Measurements from ENCODE around the gene GAS6.
"Not testable (repeated sequence)": the region's sequence is repeated elsewhere in the genome, so short reads cannot be mapped to it uniquely, and the experiment has no call there.

The GAS6 gene

GRCh38 chr13:113886561-113887112 lies 22.8 kb upstream of the GAS6 start:
- no peak for DNase-seq

- no peak for DNase-seq
Measured at GRCh38 chr13:113884821-113885220, 20.9 kb upstream of the GAS6 start.

GRCh38 chr13:113883921-113884804 lies 20.3 kb upstream of the GAS6 start:
- no peak for DNase-seq

GRCh38 chr13:113883314-113883811 lies 19.5 kb upstream of the GAS6 start:
- peak; percentile 56 to 75 for DNase-seq

GRCh38 chr13:113882716-113883115 lies 18.8 kb upstream of the GAS6 start:
- DNase-seq, result no peak

GRCh38 chr13:113882267-113882630 lies 18.4 kb upstream of the GAS6 start:
- no peak for DNase-seq

- no peak for DNase-seq
Measured at GRCh38 chr13:113881614-113882266, 17.9 kb upstream of the GAS6 start.

GRCh38 chr13:113880651-113881611 lies 17.1 kb upstream of the GAS6 start:
- DNase-seq, result no peak

- no peak for DNase-seq
Measured at GRCh38 chr13:113879494-113880360, 15.9 kb upstream of the GAS6 start.

- no peak for DNase-seq
Measured at GRCh38 chr13:113879017-113879416, 15.1 kb upstream of the GAS6 start.

GRCh38 chr13:113877149-113877990 lies 13.5 kb upstream of the GAS6 start:
- no peak for DNase-seq

- no peak for DNase-seq
Measured at GRCh38 chr13:113876346-113877148, 12.7 kb upstream of the GAS6 start.

- no peak for DNase-seq
Measured at GRCh38 chr13:113875837-113876281, 12.0 kb upstream of the GAS6 start.

GRCh38 chr13:113875429-113875815 lies 11.5 kb upstream of the GAS6 start:
- no peak for DNase-seq

GRCh38 chr13:113874579-113875428 lies 10.9 kb upstream of the GAS6 start:
- no peak for DNase-seq

- DNase-seq, result no peak
Measured at GRCh38 chr13:113874177-113874576, 10.3 kb upstream of the GAS6 start.

GRCh38 chr13:113869263-113869662 lies 5.4 kb upstream of the GAS6 start:
- no peak for DNase-seq

- DNase-seq, result not testable (repeated sequence)
Measured at GRCh38 chr13:113867913-113868312, 4.0 kb upstream of the GAS6 start.

- no peak for DNase-seq
Measured at GRCh38 chr13:113865427-113865826, 1.6 kb upstream of the GAS6 start.

Measured in NCI-H1930 (cell line).